GM12878 (cell line): ENCODE results near the gene UXT. TPM values are rescaled to one million over a fixed set of nuclear protein-coding genes. Genes with fewer than 3 reads are reported as not detected.

Experiments used
- ATAC-seq: fragments of 200-7000 bp; cut with Tn5 transposase; 3 replicates; pipeline ENCODE4 v1.9.1; 2020; ENCODE audit warnings: mild to moderate bottlenecking, moderate library complexity
- BruUV-seq: library from RNA; stranded (reverse); fragments of 400-500 nt; replicated peaks from 2 replicates; lab custom pipeline; 2021; lab: Mats Ljungman, UMichigan
- CTCF ChIA-PET: fragments of 300-600 bp; sonication (Branson Sonifier 250); formaldehyde crosslinking; extraction: SDS; loops from one replicate; lab custom pipeline; 2021; ENCODE audit warnings: inconsistent platforms; lab: Yijun Ruan, JAX
- POLR2A ChIA-PET: fragments of 350-600 bp; formaldehyde crosslinking; extraction: SDS; loops from one replicate; lab custom pipeline; 2021; ENCODE audit warnings: inconsistent platforms; lab: Charles Lee
- RAD21 ChIA-PET: fragments of 300-600 bp; sonication (Branson Sonifier 250); formaldehyde crosslinking; loops from one replicate; lab custom pipeline; 2023; ENCODE audit warnings: antibody characterized with exemption; ENCODE audit not compliant: unreplicated experiment; lab: Charles Lee
- SMC1A ChIA-PET: fragments of 300-600 bp; sonication (Branson Sonifier 250); formaldehyde crosslinking; loops from one replicate; lab custom pipeline; 2023; ENCODE audit not compliant: unreplicated experiment, uncharacterized antibody; lab: Charles Lee
- DNase-seq: peaks from one replicate; pipeline ENCODE4 v3.0.0-alpha.2; 2011; ENCODE audit warnings: low read depth, low spot score
- FAIRE-seq: peaks from 3 replicates; lab custom pipeline; 2011; peaks lifted over from hg19 to GRCh38; lab: Jason Lieb, UNC
- H2AFZ ChIP-seq: 2 replicates; pipeline ENCODE4 v1.6.0; 2011; ENCODE audit warnings: low read depth, low read length, control low read depth; ENCODE audit not compliant: control insufficient read depth
- H3K27ac ChIP-seq: 2 replicates; pipeline ENCODE4 v1.5.1; 2011; ENCODE audit warnings: control low read depth; ENCODE audit not compliant: control insufficient read depth, insufficient read depth
- H3K27me3 ChIP-seq, 2 experiments: replicated peaks in 1 of 2; 2 replicates each; pipeline versions ENCODE4 v1.6.0 to v1.6.1; 2011; ENCODE audit warnings: low read length in 1 of 2; ENCODE audit not compliant: control insufficient read depth in 2 of 2, insufficient read depth in 2 of 2
- H3K36me3 ChIP-seq, 2 experiments: 2 replicates each; pipeline ENCODE4 v1.5.1; 2011; ENCODE audit warnings: low read length in 1 of 2; ENCODE audit not compliant: control insufficient read depth in 2 of 2, insufficient read depth in 2 of 2
- H3K4me1 ChIP-seq: 2 replicates; pipeline ENCODE4 v1.6.1; 2011; ENCODE audit warnings: mild to moderate bottlenecking, low read length, moderate library complexity, mixed read lengths; ENCODE audit not compliant: control insufficient read depth, insufficient read depth
- H3K4me2 ChIP-seq: 2 replicates; pipeline ENCODE4 v1.6.0; 2011; ENCODE audit warnings: control low read depth; ENCODE audit not compliant: control insufficient read depth, insufficient read depth
- H3K4me3 ChIP-seq: fragments of 200-600 bp; sonication (generic); 2 replicates; pipeline ENCODE4 v1.5.1; 2016
- H3K79me2 ChIP-seq: 2 replicates; pipeline ENCODE4 v1.6.0; 2011; ENCODE audit warnings: low read length; ENCODE audit not compliant: control insufficient read depth, insufficient read depth
- H3K9ac ChIP-seq: 2 replicates; pipeline ENCODE4 v1.8.0; 2011; ENCODE audit warnings: low read length, control low read depth, mixed read lengths; ENCODE audit not compliant: control insufficient read depth, insufficient read depth
- H3K9me3 ChIP-seq: replicated peaks from 3 replicates; pipeline ENCODE4 v1.5.1; 2011; ENCODE audit warnings: mild to moderate bottlenecking, low read length; ENCODE audit not compliant: control insufficient read depth, insufficient read depth
- H4K20me1 ChIP-seq: 2 replicates; pipeline ENCODE4 v1.6.0; 2011; ENCODE audit not compliant: control insufficient read depth, insufficient read depth
- BRCA1 ChIP-seq: IDR thresholded peaks from 2 replicates; pipeline ENCODE4 v1.6.1; 2011; ENCODE audit warnings: low read depth, low read length, improper control_type of control experiment
- CHD4 ChIP-seq: fragments of 200-600 bp; sonication (generic); IDR thresholded peaks from 2 replicates; pipeline ENCODE4 v1.6.1; 2016; ENCODE audit warnings: mild to moderate bottlenecking
- HDGF ChIP-seq: fragments of 450-650 bp; IDR thresholded peaks from 2 replicates; pipeline ENCODE4 v1.6.1; 2016; ENCODE audit warnings: antibody characterized with exemption
- JUNB ChIP-seq: IDR thresholded peaks from 2 replicates; pipeline ENCODE4 v1.6.1; 2016; ENCODE audit warnings: antibody characterized with exemption, mild to moderate bottlenecking
- MXI1 ChIP-seq: fragments of 150-350 bp; IDR thresholded peaks from 2 replicates; pipeline ENCODE4 v1.6.1; 2011; ENCODE audit warnings: low read depth, mild to moderate bottlenecking, inconsistent platforms, low read length, improper control_type of control experiment
- NR2C1 ChIP-seq: fragments of 450-650 bp; IDR thresholded peaks from 2 replicates; pipeline ENCODE4 v1.6.1; 2017; ENCODE audit warnings: antibody characterized with exemption, mild to moderate bottlenecking, moderate library complexity
- POLR2AphosphoS2 ChIP-seq: IDR thresholded peaks from 2 replicates; pipeline ENCODE4 v1.6.1; 2011; ENCODE audit warnings: low read depth, mild to moderate bottlenecking, low read length, improper control_type of control experiment, moderate library complexity
- SMC3 ChIP-seq: IDR thresholded peaks from 2 replicates; pipeline ENCODE4 v1.6.1; 2011; ENCODE audit warnings: low read length, improper control_type of control experiment, borderline replicate concordance
- SPI1 ChIP-seq: IDR thresholded peaks from 2 replicates; pipeline ENCODE4 v1.6.1; 2011; ENCODE audit warnings: low read depth, mild to moderate bottlenecking, low read length, moderate library complexity, borderline replicate concordance; ENCODE audit not compliant: insufficient read depth
- ZNF217 ChIP-seq: fragments of 450-650 bp; IDR thresholded peaks from 2 replicates; pipeline ENCODE4 v1.6.1; 2017; ENCODE audit warnings: antibody characterized with exemption, mild to moderate bottlenecking
- WGBS: methylation state at CpG from one replicate; pipeline ENCODE4 v1.1.6; 2016; ENCODE audit warnings: low lambda C conversion rate; ENCODE audit not compliant: insufficient replicate concordance, insufficient coverage; ENCODE audit errors: missing lambda C conversion rate; 5-methylcytosine and 5-hydroxymethylcytosine counted together
- in situ Hi-C: fragments of 300-500 bp; cut with MboI; formaldehyde crosslinking; loops from 9 replicates; pipeline ENCODE4 v1.14.3; 2018; ENCODE audit warnings: mixed read lengths
- intact Hi-C: fragments of 100-400 bp; cut with micrococcal nuclease; formaldehyde crosslinking; loops from one replicate; pipeline ENCODE4 v1.14.2; 2022; ENCODE audit not compliant: unreplicated experiment
- polyA plus RNA-seq, 11 experiments: library from polyadenylated mRNA; depleted of rRNA in 4 of 11; unstranded in 6 of 11; stranded (reverse) in 5 of 11; fragments of >200 nt; fragmentation: Nextera tagmentation in 4 of 11; fragmentation: Illumina TruSeq in 1 of 11; extraction: Ambion mirVana in 4 of 11; extraction: Trizol in 1 of 11; gene quantifications; 1 replicate in 1 of 11; 2 replicates in 10 of 11; pipeline versions ENCODE4 v1.2.1 to v1.2.3, GENCODE V29; 2011 to 2016; ENCODE audit warnings: inconsistent platforms in 2 of 11, missing spikeins in 2 of 11, low read depth in 1 of 11
- total RNA-seq, 4 experiments: library from RNA; depleted of rRNA in 3 of 4; stranded (reverse); fragments of >200 nt in 3 of 4; fragmentation: Illumina TruSeq in 1 of 4; extraction: Trizol in 1 of 4; gene quantifications; 2 replicates each; pipeline versions ENCODE4 v1.2.1 to v1.2.3, GENCODE V29; 2013 to 2021

UXT gene
- total and polyA plus RNA-seq, 10 of the 15 experiments (the other 5 are each of a cell fraction or from before 2014, with no cell fraction given): 105 to 245 (median 206) TPM

DNA sequence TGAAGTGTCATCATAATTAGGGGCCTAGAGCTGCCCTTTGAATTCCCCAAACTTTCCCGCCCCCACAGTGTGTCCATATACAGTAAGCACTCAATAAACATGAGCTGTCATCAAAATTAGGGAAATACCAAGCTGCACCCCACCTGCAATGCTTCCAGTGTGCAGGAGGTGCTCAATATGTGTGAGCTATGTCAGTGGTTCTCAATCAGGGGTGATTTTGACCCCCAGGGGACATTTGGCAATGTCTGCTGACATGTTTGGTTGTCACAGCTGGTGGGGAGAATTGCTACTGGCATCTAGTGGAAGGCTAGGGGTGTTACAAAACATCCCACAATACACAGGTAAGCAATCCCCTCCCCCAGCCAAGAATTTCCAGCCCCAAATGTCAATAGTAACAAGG lies 30.0 kb downstream of the UXT start (continued):
- no peak for TF ChIP-seq POLR2AphosphoS2
- peak; percentile 43; the same call in 1 of the 2 replicates for TF ChIP-seq SMC3
- TF ChIP-seq SPI1: no peak

DNA sequence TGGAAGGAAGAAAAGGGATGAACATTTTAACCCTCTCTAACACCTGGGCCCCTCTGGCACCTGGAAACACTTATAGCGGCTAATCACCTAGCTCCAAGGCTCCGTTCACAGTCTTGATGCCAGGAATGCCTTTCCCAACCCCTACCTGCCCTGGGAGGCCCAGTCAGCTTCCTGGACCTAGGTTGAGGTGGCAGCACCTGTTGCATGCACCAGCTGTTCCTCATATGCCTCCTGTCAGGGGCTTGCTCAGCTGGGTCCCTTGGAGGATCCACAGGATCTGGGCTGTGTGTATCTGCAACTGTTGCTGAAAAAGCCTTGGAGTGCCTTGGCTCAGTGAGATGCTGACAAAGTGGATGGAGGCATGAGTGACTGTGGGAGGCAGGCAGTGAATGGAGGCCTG lies 33.6 kb downstream of the UXT start:
- ChIA-PET SMC1A (no interaction called here), RAD21 (no interaction called here), POLR2A (interaction anchor here (1.3 kb wide), 1 partner anchor 46 kb away, joined by 3 read pairs; no protein-coding TSS in a partner anchor), CTCF (interaction anchor here (1.2 kb wide), 1 partner anchor 19 kb away, joined by 4 read pairs; no protein-coding TSS in a partner anchor)
- intact Hi-C loops: loop anchor here (5.0 kb wide), 1 partner anchor 43 kb away; the partner anchor contains the start of gene TIMP1
- BruUV-seq: no TSS peak
- DNase-seq (no peak), FAIRE-seq (no peak), ATAC-seq (no peak)
- H3K4me3 ChIP-seq: no peak overlapping the region
- in situ Hi-C loops: no loop called here
- H3K4me2 ChIP-seq: no peak overlapping the region
- H3K27me3 ChIP-seq: no peaks in the 10 kb centered on the region
- no peak overlapping the region for H3K9ac ChIP-seq
- H3K79me2 ChIP-seq: no peaks in the 10 kb centered on the region
- H2AFZ ChIP-seq: no peak overlapping the region
- no peaks in the 10 kb centered on the region; the same call in 2 of the 3 replicates for H3K9me3 ChIP-seq
- no peak overlapping the region for H3K27ac ChIP-seq
- TF ChIP-seq ZNF217 (no peak), MXI1 (no peak), CHD4 (no peak), HDGF (no peak), BRCA1 (no peak), JUNB (no peak), NR2C1 (no peak)
- no peaks in the 10 kb centered on the region; a peak in 1 of 4 replicates for H3K36me3 ChIP-seq
- no peaks in the 10 kb centered on the region for H4K20me1 ChIP-seq
- H3K4me1 ChIP-seq: peaks cover 15% of the 10 kb centered on the region
- WGBS: 66% methylated on average over 2 of the region's 2 CpGs
